ENCODE measurements around the gene RERE.

RERE gene

GRCh38 chr1:8355439-8356255 lies 461.8 kb downstream of the RERE start:
- no peak for DNase-seq

- no peak for DNase-seq
Observed at GRCh38 chr1:8354038-8354437, 463.4 kb downstream of the RERE start.

DNA sequence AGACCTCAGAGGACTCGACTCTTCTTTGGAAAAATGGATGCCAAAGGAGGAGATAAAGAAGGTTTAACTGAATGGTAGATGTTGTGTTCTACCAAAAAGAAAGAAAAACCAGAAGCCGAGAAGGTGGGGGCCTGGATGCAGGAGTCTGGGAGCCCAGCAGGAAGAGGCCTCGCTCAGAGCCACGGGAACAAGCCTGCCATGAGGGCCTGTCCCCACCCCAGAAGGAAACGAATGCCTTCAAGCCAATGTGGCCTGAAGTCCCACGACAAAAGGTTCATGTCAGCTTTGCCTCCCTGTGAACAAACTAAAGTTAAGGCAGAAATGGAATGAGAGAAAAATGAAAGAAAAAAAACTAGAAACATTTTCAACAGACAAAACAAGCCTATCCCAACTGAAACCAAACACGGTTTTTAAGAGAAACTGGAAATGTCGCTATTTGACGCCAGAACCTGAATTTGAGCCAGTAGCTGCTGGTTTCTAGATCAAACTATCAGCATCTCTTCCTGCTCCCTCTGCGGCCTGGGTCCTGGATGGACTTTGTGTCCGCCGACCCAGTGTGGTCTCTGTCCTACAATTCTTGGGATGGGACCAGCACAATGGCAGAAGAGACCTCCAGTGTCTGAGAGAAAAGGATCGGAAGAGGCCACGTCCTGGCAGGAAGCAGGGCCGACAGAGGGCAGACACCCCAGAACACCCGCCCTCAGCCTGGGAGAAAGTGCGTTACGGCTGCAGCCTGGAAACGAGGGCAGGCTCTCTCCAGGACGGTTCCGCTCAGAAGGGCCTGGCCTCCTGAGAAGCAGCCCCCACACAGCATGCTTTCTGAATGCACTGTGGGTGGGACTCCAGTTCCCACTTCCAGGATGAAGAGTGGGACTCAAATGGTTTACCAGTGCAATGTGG lies 464.3 kb downstream of the RERE start:
- DNase-seq = no peak

GRCh38 chr1:8352471-8352845 lies 465.0 kb downstream of the RERE start:
- no peak for DNase-seq

DNA sequence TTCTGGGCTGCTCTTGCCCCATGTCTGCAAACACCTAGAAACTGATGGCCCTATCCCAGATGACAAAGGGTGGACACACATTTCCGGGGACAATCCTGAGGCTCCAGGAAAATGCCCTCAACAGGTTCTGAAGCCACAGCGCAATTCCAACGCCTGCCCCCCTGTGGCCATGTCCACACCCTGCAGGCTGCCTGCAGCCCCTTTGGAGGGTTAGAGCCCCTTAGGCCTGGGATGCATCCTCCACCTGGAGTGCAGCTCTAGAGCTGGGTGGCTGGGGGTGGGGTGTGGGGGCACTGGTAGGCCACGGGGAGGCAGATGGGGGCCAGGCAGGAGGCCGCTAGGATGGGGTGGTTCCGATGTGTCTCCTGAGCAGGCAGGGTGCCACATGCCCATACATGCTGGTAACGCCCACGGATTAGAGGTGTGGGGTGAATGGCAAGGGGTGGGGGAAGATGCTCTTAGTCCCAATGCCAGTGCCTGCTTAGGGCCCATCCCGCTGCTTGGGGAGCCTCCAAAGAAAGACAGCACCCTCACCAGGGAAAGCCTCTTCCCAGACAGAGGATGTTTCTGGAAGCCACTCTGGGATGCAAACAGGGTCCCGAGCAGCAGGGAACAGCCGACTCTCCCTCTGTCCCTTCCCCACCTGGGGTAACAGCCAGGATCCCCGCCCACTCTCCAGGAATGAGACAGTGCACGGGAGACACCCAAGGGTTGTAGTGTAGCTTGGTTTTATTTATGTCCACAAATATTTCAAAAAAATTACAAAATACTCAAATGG lies 465.6 kb downstream of the RERE start:
- no peak for DNase-seq

GRCh38 chr1:8350914-8351684 lies 466.3 kb downstream of the RERE start:
- no peak for DNase-seq

DNA sequence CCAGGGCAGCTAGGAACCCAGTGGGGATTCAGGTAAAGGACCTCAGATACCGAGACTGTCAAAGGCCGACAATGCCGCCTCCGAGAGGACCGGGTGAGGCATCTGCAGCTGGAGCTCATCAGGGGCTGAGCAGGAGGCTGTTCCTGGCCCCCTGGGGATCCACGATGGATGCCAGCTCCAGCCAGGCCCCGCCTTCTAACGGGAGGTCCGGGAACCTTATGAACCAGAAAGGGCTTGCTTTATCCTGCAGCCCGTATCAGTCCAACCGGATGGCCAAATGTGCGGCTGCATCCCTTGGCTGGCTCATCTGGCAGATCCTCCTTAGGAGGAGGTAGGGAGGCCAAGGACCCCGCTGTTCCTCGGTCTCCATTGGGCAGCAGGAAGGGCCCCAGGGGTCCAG lies 467.5 kb downstream of the RERE start:
- DNase-seq = no peak

DNA sequence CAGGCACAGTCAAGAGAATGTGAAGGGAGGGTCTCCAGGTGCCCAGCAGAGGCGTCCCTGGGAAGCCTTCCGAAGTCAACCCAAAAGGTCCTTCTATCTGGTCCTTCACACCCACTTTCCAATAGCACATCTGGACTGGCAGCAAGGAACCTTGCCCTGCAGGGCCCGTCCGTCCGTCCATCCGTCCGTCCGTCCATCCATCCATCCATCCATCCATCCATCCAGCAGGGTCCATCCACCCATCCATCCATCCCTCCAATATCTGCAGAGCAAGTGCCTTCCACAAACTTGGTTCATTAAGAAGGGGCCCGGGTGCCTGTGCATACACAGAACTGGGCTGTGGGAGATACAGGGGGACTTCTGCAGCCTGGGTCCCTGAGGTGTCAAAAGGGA lies 468.0 kb downstream of the RERE start:
- DNase-seq = no peak

DNA sequence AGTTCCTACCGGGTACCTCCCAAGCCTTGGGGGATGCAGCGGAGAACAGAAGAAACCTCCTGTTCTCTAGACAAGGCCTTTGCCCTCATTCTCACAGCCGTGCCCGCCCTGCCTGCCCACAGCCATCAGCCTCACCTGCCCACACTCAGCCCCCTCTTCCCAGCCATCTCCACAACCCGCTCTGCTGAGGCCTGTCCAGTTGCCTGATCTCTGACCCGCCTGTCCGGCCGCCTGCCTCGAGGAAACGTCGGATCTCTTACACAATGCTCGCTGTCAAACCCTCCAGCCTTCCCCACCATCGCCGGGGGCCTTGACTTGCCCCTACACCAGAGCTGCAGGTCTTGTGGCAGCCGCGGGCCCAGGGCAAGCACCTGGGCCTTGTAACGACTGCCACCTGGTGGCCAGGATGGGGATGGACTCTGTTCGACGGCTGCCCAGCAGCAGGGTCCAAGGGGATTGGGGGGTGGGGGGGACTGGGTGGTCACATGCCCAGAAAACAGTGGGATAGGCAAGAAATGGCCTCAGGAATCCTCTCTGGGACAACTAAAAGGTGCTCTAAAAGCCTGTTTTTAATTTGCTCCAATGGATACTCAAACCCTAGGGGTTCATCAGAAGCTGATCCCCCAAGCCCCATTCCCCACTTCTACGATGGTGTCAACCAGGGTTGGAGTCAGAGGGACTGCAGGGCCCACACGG lies 468.5 kb downstream of the RERE start:
- peak; percentile 62 for DNase-seq

GRCh38 chr1:8348047-8348776 lies 469.2 kb downstream of the RERE start:
- DNase-seq = no peak

- no peak for DNase-seq
Observed at GRCh38 chr1:8347635-8348034, 469.8 kb downstream of the RERE start.

GRCh38 chr1:8345621-8346415 lies 471.6 kb downstream of the RERE start:
- no peak for DNase-seq

DNA sequence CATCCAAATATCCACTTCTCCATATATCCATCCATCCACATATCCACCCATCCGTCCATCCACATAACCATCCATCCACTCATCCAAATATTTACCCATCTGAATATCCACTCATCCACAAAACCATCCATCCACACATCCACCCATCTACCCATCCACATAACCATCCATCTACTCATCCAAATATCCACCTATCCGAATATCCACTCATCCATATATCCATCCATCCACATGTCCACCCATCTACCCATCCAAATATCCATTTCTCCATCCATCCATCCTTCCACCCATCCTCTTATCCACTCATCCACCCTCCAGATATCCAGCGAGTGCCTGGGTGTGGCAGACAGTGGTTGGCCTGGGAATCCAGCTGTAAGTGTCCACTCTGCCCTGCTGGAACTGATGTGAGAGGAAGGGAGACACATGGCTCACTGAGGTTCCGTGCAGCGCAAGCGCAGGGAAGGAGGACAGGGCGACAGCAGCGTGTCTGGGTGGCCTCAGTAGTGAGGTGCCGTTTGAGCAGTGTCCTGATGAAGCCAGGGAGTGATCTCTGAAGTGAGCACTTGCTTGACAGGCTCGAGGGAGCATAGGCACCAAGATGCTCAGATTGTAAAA lies 472.4 kb downstream of the RERE start:
- DNase-seq = no peak

GRCh38 chr1:8343464-8344001 lies 473.9 kb downstream of the RERE start:
- DNase-seq = no peak

GRCh38 chr1:8343044-8343443 lies 474.4 kb downstream of the RERE start:
- DNase-seq = no peak

- DNase-seq = no peak
Observed at GRCh38 chr1:8342325-8342724, 475.1 kb downstream of the RERE start.

DNA sequence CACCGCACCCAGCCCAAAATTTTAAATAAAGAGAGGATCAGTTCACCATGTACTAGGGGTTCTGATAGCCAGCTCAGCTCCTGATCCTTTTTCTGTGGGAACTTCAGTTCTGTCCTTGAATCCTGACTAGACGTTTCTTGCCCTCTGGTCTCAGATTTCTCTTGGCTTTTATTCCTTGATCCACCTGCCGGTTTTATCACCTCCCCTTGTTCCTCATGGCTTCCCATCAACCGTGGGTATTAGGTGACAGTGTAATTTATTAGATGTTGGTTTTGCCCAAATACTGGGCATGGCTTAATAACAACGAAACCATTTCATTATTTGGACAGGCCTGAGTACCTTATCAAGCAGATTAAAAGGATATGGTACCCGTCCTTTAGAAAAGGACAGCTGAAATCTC lies 477.0 kb downstream of the RERE start:
- DNase-seq = no peak

- no peak for DNase-seq
Observed at GRCh38 chr1:8339203-8339600, 478.2 kb downstream of the RERE start.

- DNase-seq = no peak
Observed at GRCh38 chr1:8338526-8339202, 478.8 kb downstream of the RERE start.

Measured in CD4-positive, alpha-beta T cell treated with Interleukin-15 for 1 hour (primary cell).